Measurements from ENCODE around the gene NOS1AP.

DNA sequence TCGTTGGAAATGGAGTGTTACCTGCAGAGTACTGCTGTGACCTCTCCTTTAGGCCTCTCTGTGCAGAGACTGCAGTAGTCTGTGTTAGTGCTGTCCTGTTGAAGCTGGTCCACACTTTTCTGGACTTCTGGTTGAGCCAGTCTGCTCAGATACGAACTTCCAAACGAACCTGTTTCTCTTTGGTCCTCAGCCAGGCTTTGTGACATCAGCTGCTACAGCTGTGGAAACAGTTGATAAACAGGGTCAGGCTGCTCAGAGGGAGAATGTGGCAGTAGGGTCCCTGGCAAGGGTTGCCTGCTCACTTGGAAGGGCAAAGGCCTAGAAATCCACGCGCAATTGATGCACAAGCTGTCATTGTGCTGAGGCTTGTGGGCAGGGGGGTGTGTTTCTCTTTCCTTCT, 98.8 kb downstream of the NOS1AP start:
- no peak for TF ChIP-seq CTCF (IDR thresholded peaks at IDR 0.05; ENCODE audit: low read depth, low read length)
- TF ChIP-seq POLR2A (IDR thresholded peaks at IDR 0.05; ENCODE audit: extremely low read depth, insufficient read length) = no peak
